LNCaP clone FGC (cell line): ENCODE data around the gene ATF5.
A peak's percentile ranks its signal among the peaks of the same experiment; 100 is the strongest.
"Not testable (repeated sequence)": the region's sequence is repeated elsewhere in the genome, so short reads cannot be mapped to it uniquely, and the experiment has no call there.

Experiments used
- DNase-seq: peaks from one replicate; pipeline ENCODE4 v3.0.0-alpha.2; 2011; ENCODE audit warnings: low read depth
- H3K4me3 ChIP-seq: 2 replicates; pipeline ENCODE4 v1.5.1; 2011; ENCODE audit warnings: mild to moderate bottlenecking, low read depth, low read length, control low read depth
- CTCF ChIP-seq: IDR thresholded peaks from 2 replicates; pipeline ENCODE4 v1.5.1; 2012; ENCODE audit warnings: mild to moderate bottlenecking; ENCODE audit not compliant: control insufficient read depth, insufficient read depth; ENCODE audit errors: extremely low read depth

The ATF5 gene

GRCh38 chr19:49938662-49939061, 9.7 kb downstream of the ATF5 start:
- TF ChIP-seq CTCF, result no peak
- DNase-seq, result no peak

GRCh38 chr19:49939721-49940481, 10.9 kb downstream of the ATF5 start:
- H3K4me3 ChIP-seq, result no peak overlapping the region
- DNase-seq, result no peak
- 0 out of 2 replicates have a peak, but pooled peaks have one; percentile 2 for TF ChIP-seq CTCF

More at GRCh38 chr19:49938662-49939061, 9.7 kb downstream of the ATF5 start:
- no peak overlapping the region for H3K4me3 ChIP-seq

- no peak overlapping the region for H3K4me3 ChIP-seq
- no peak for TF ChIP-seq CTCF
- DNase-seq, result no peak
Measured at GRCh38 chr19:49940482-49940791, 11.4 kb downstream of the ATF5 start.

GRCh38 chr19:49944567-49944966, 15.6 kb downstream of the ATF5 start:
- DNase-seq, result not testable (repeated sequence)

GRCh38 chr19:49946415-49946814, 17.4 kb downstream of the ATF5 start:
- TF ChIP-seq CTCF, result no peak
- DNase-seq, result no peak
- no peak overlapping the region for H3K4me3 ChIP-seq

More at GRCh38 chr19:49944567-49944966, 15.6 kb downstream of the ATF5 start:
- H3K4me3 ChIP-seq, result not testable (repeated sequence)

- no peak overlapping the region for H3K4me3 ChIP-seq
- no peak for TF ChIP-seq CTCF
- no peak for DNase-seq
Measured at GRCh38 chr19:49949742-49950589, 21.0 kb downstream of the ATF5 start.

GRCh38 chr19:49950590-49950948, 21.6 kb downstream of the ATF5 start:
- no peak for TF ChIP-seq CTCF
- no peak overlapping the region for H3K4me3 ChIP-seq
- DNase-seq, result no peak
